Muscle of leg (tissue), 11 donors: ENCODE measurements around the gene CYB5R2. TPM values are rescaled to one million over a fixed set of nuclear protein-coding genes. Genes with fewer than 3 reads are reported as not detected.
"Not testable (repeated sequence)": the region's sequence is repeated elsewhere in the genome, so short reads cannot be mapped to it uniquely, and the experiment has no call there.

Experiments
- DNase-seq: peaks from one replicate; pipeline ENCODE4 v3.0.0; 2013
- H3K27ac ChIP-seq: one replicate; pipeline ENCODE4 v1.5.1; 2013; ENCODE audit warnings: mild to moderate bottlenecking, low read length, control low read depth
- H3K27me3 ChIP-seq: one replicate; pipeline ENCODE4 v1.6.1; 2013; ENCODE audit warnings: low read length; ENCODE audit not compliant: control insufficient read depth, insufficient read depth
- H3K36me3 ChIP-seq: one replicate; pipeline ENCODE4 v1.6.1; 2013; ENCODE audit warnings: low read length; ENCODE audit not compliant: control insufficient read depth, insufficient read depth
- H3K4me1 ChIP-seq: one replicate; pipeline ENCODE4 v1.6.1; 2013; ENCODE audit warnings: low read length; ENCODE audit not compliant: control insufficient read depth, insufficient read depth
- H3K4me3 ChIP-seq: one replicate; pipeline ENCODE4 v1.5.1; 2013; ENCODE audit warnings: low read length, control low read depth
- H3K9me3 ChIP-seq: replicated peaks from 2 replicates; pipeline ENCODE4 v1.6.1; 2013; ENCODE audit warnings: low read depth, low read length; ENCODE audit not compliant: control insufficient read depth
- WGBS: methylation state at CpG from one replicate; pipeline ENCODE4 v1.1.5; 2013; ENCODE audit warnings: missing lambda C conversion rate; ENCODE audit not compliant: insufficient coverage; 5-methylcytosine and 5-hydroxymethylcytosine counted together
- polyA plus RNA-seq, 8 donors: library from polyadenylated mRNA; unstranded; fragments of 120-200 nt; gene quantifications; one replicate each; pipeline versions ENCODE4 v1.2.1 to v1.2.3, GENCODE V29; 2013; ENCODE audit warnings: inconsistent platforms in 1 of 8, low replicate concordance in 1 of 8; ENCODE audit not compliant: insufficient read length in 8 of 8, insufficient read depth in 1 of 8
- total RNA-seq: library from RNA; stranded (reverse); fragments of 120-200 nt; gene quantifications from one replicate; pipeline ENCODE4 v1.2.4, GENCODE V29; 2013

CYB5R2 gene
- total and polyA plus RNA-seq, 9 donors = 7.7 to 15.3 (median 13.0) TPM

DNA sequence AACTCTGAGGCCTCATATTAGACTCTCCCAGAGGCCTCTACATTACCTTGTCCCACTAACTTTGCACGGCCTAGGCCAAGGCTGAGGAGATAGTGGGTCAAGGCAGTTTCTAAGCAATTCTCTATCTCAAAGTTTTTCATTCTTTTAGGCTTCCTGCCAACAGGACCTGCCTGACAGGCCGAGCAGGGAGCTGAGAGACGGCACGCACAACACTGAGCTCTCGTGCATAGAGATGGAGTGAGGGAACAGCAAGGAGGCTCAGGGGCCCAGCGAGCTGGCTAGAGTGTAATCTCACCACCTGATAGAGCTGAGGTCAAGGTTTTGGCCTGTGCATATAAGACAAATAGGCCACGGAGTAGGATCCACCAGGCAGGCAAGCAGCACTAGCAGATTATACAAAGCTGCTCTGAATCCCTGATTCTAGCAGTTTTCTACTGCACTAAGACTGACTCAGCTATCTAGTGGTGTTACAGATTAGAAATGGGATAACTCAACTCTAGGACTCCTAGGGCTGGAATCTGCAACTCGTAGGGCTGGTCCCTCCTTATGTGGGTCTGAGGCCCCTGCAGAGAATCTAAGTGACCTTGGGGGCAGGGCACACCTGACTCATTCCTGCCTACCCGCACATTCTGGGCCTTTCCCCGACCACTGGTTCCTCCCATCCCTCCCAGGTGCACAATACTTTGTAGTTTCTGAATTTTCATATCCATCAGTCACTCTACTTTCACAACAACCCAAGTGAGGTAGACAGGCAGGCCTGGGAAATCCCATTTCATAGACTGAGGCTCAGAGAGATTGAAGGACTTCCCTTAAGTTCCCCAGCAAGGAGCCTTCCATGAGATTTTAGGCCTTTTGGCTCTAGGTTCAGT is 1.7 kb downstream of the CYB5R2 start:
- Histone ChIP-seq H3K27ac (no peak overlapping the region), H3K4me3 (no peak overlapping the region), H3K36me3 (peaks cover 20% of the 10 kb centered on the region), H3K4me1 (peaks cover 19% of the 10 kb centered on the region), H3K27me3 (peaks cover 26% of the 10 kb centered on the region), H3K9me3 (no peaks in the 10 kb centered on the region)
- WGBS = 76% methylated on average over 8 of the region's 10 CpGs
- DNase-seq = no peak

GRCh38 chr11:7670641-7671040 is 2.7 kb downstream of the CYB5R2 start:
- DNase-seq = no peak
- Histone ChIP-seq H3K9me3 (no peaks in the 10 kb centered on the region), H3K27me3 (peaks cover 25% of the 10 kb centered on the region), H3K36me3 (peaks cover 25% of the 10 kb centered on the region), H3K4me3 (no peak overlapping the region), H3K4me1 (peaks cover 20% of the 10 kb centered on the region), H3K27ac (no peak overlapping the region)
- WGBS = 43% methylated on average over 2 of the region's 4 CpGs

DNA sequence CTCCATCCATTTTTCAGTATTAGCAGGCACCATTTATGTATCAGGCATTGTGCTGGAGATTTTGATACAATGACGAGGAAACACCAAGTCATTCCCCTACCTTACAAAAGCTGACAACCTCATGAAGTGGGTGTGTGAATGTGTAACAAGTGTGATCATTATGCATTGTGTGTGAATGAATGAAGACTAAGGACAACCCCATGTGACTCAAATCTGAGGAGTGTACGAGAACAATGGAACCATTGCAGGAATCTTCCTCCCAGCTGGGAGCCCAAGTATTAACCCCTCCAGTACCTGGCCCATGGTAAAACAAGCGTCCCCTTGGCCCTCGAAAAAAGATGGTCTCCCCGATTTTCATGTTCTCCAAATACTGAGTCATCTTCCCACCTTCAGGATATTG is 4.4 kb downstream of the CYB5R2 start:
- Histone ChIP-seq H3K4me3 (no peak overlapping the region), H3K4me1 (peaks cover 18% of the 10 kb centered on the region), H3K9me3 (no peaks in the 10 kb centered on the region), H3K27ac (no peak overlapping the region), H3K27me3 (peaks cover 16% of the 10 kb centered on the region), H3K36me3 (peaks cover 35% of the 10 kb centered on the region)
- no peak for DNase-seq
- WGBS = no CpG with 5 or more reads among the region's 5 CpGs

- 50% methylated on average over 3 of the region's 7 CpGs for WGBS
These were observed 4.8 kb downstream of the CYB5R2 start for GRCh38 chr11:7668464-7668863.

GRCh38 chr11:7667460-7667859 is 5.8 kb downstream of the CYB5R2 start:
- peaks cover 35% of the 10 kb centered on the region for H3K36me3 ChIP-seq
- H3K27ac ChIP-seq = no peak overlapping the region
- WGBS = 67% methylated on average over 2 of the region's 2 CpGs
- no peaks in the 10 kb centered on the region for H3K9me3 ChIP-seq
- peaks cover 9% of the 10 kb centered on the region for H3K4me1 ChIP-seq
- peaks cover 3% of the 10 kb centered on the region for H3K27me3 ChIP-seq
- DNase-seq = no peak
- H3K4me3 ChIP-seq = no peak overlapping the region

More at GRCh38 chr11:7668464-7668863, 4.8 kb downstream of the CYB5R2 start:
- peaks cover 13% of the 10 kb centered on the region for H3K27me3 ChIP-seq
- peaks cover 35% of the 10 kb centered on the region for H3K36me3 ChIP-seq
- no peak overlapping the region for H3K27ac ChIP-seq
- H3K4me1 ChIP-seq = peaks cover 17% of the 10 kb centered on the region
- no peak overlapping the region for H3K4me3 ChIP-seq
- DNase-seq = no peak
- no peaks in the 10 kb centered on the region for H3K9me3 ChIP-seq

DNA sequence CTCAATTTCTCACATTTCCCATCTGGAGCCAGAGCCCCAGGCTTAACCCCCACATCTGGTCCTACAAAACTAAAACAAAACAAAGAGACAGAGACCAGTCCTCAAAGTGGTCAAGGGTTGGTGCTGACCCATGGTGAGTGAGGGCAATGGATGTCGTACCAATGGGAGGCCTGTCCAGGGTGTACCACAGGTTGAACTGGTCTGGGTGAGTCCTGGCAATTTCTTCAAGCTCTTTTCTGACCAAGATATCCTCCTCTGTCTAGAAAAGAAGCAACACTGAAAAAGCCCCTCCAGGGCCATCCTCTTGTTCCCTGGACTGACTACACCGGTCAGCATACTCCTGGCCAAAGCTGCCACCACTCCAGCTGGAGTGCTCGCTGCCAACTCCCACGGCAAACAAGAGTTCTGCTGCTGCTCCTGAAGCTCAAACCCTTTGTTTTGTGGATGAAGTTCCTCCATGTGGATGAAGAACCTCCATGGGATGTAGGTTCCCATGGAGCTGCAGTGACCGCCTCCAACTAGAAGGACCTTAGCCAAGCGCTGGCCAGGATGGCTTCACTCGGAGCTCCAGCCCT is 6.9 kb downstream of the CYB5R2 start:
- Histone ChIP-seq H3K27me3 (no peaks in the 10 kb centered on the region), H3K9me3 (no peaks in the 10 kb centered on the region), H3K4me3 (no peak overlapping the region), H3K27ac (no peak overlapping the region), H3K4me1 (peaks cover 6% of the 10 kb centered on the region), H3K36me3 (peaks cover 35% of the 10 kb centered on the region)
- DNase-seq = no peak
- 94% methylated on average over 2 of the region's 7 CpGs for WGBS

- Histone ChIP-seq H3K4me3 (no peak overlapping the region), H3K36me3 (peaks cover 35% of the 10 kb centered on the region), H3K4me1 (peaks cover 6% of the 10 kb centered on the region), H3K27me3 (no peaks in the 10 kb centered on the region), H3K9me3 (no peaks in the 10 kb centered on the region), H3K27ac (no peak overlapping the region)
- 43% methylated on average over 19 of the region's 20 CpGs for WGBS
- peak; percentile 71 for DNase-seq
These were observed 7.6 kb downstream of the CYB5R2 start for GRCh38 chr11:7665473-7666291.

DNA sequence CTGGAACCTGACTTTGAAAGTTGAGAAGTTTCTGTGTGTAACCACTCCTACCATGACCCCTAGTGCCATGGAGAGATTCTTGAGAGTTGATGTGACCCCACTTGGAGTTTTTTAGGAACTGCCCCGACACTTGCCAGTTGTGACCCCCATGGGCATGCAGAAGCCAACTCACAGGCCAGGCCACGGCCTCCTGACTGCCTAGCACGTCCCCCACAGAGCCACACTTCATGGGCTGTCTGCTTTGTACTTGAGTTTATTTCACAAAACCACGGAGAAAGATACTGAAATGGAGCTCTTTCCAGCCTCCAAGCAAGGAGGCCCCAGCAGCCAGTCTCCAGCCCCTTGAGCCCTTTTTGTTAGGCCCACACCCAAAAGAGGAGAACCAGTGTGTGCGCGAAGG is 8.4 kb downstream of the CYB5R2 start:
- no peaks in the 10 kb centered on the region for H3K9me3 ChIP-seq
- H3K4me3 ChIP-seq = no peak overlapping the region
- 85% methylated on average over 6 of the region's 6 CpGs for WGBS
- H3K27ac ChIP-seq = no peak overlapping the region
- H3K36me3 ChIP-seq = peaks cover 35% of the 10 kb centered on the region
- no peak for DNase-seq
- H3K27me3 ChIP-seq = no peaks in the 10 kb centered on the region
- H3K4me1 ChIP-seq = peaks cover 6% of the 10 kb centered on the region

DNA sequence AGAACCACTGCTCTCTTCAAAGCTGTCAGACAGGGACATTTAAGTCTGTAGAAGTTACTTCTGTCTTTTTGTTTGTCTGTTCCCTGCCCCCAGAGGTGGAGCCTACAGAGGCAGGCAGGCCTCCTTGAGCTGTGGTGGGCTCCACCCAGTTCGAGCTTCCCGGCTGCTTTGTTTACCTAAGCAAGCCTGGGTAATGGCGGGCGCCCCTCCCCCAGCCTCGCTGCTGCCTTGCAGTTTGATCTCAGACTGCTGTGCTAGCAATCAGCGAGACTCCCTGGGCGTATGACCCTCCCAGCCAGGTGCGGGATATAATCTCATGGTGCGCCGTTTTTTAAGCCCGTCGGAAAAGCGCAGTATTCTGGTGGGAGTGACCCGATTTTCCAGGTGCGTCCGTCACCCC is 9.8 kb downstream of the CYB5R2 start:
- H3K36me3 ChIP-seq = peaks cover 31% of the 10 kb centered on the region
- DNase-seq, H3K4me3 ChIP-seq, H3K27me3 ChIP-seq, H3K4me1 ChIP-seq, H3K27ac ChIP-seq, H3K9me3 ChIP-seq: not testable (repeated sequence)
- WGBS = no CpG with 5 or more reads among the region's 16 CpGs
